ENCODE data around the gene GDF10.

Gene GDF10

DNA sequence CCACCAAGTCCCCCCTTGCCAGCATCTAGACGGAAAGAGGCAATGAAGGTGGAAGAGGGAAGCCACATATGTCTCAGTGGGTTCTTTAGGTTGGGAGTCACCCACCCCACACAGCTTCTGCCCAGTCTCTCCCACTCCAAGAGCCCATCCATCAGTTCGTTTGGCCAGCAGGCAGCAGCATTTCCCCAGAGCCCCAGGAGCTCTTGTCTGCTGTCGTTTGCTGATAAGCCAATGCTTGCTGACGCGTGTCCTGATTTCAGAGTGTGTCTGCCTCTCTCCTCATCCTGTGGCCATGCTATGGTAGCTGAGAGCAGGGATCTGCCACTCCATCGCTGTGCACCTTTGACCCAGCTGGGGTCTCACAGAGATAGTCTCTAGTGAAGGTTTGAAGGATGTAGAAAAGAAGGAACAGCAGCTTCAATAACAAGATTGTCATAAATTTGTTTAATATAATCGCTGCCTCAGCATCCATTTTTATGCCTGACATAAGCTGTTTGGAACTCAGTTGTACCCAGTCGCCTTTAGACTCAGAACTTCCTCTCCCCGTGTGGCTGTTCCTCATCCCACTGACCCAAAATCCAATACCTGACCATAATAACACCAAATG, 39.4 kb upstream of the GDF10 start:
- TF ChIP-seq, protein P1, sequence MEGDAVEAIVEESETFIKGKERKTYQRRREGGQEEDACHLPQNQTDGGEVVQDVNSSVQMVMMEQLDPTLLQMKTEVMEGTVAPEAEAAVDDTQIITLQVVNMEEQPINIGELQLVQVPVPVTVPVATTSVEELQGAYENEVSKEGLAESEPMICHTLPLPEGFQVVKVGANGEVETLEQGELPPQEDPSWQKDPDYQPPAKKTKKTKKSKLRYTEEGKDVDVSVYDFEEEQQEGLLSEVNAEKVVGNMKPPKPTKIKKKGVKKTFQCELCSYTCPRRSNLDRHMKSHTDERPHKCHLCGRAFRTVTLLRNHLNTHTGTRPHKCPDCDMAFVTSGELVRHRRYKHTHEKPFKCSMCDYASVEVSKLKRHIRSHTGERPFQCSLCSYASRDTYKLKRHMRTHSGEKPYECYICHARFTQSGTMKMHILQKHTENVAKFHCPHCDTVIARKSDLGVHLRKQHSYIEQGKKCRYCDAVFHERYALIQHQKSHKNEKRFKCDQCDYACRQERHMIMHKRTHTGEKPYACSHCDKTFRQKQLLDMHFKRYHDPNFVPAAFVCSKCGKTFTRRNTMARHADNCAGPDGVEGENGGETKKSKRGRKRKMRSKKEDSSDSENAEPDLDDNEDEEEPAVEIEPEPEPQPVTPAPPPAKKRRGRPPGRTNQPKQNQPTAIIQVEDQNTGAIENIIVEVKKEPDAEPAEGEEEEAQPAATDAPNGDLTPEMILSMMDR (IDR thresholded peaks at IDR 0.05; ENCODE audit: low read depth, low read length, missing control alignments) = no peak
- no peak overlapping the region for H3K4me3 ChIP-seq (ENCODE audit: low read depth, low read length)
- in situ Hi-C loops (cut with HindIII; ENCODE audit: low sequenced_read_pairs) = no loop called here
- no peak for DNase-seq (ENCODE audit: low read depth)

DNA sequence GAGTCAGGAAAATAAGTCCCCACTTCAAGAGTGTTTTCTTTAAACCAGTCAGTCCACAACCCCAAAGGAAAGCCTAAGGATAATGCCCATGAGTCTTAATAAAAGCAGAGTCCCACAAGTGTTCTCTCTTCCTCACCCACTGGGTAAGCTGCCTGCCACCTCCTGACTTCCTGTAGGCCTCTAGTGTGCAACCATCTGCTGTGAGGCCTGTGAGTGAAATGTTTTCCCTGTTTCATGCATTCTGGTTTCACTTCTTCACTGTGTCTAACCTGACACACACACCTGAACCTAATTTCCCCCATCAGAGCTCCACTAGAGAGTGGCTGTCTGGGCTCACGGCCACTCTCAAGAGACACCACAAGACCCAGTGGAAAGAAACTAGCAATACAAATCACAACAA, 38.9 kb upstream of the GDF10 start:
- TF ChIP-seq, protein P1 (IDR thresholded peaks at IDR 0.05; ENCODE audit: low read depth, low read length, missing control alignments) = no peak
- DNase-seq (ENCODE audit: low read depth) = no peak
- H3K4me3 ChIP-seq (ENCODE audit: low read depth, low read length) = no peak overlapping the region
- in situ Hi-C loops (cut with HindIII; ENCODE audit: low sequenced_read_pairs) = no loop called here

DNA sequence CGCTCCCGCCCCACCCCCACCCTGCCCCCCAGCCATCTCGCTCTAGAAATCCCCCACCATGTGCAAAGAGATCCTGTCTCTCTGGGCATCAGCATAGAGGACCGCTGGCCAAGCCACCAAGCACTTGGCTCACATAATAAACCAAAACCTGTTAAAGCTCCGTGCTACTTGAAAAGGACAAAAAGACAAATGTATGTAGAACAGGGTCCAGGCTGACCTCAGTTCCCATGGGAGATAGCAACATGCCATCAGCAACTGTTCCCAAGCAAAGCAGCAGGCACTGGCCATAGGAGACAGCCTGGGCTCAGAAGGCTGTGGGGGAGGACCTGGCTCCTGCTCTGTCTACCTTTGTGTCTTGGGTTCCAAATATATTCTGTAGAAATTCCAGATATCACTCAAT, 38.4 kb upstream of the GDF10 start:
- no peak for DNase-seq (ENCODE audit: low read depth)
- TF ChIP-seq, protein P1 (IDR thresholded peaks at IDR 0.05; ENCODE audit: low read depth, low read length, missing control alignments) = no peak
- no peak overlapping the region for H3K4me3 ChIP-seq (ENCODE audit: low read depth, low read length)
- in situ Hi-C loops (cut with HindIII; ENCODE audit: low sequenced_read_pairs) = no loop called here

DNA sequence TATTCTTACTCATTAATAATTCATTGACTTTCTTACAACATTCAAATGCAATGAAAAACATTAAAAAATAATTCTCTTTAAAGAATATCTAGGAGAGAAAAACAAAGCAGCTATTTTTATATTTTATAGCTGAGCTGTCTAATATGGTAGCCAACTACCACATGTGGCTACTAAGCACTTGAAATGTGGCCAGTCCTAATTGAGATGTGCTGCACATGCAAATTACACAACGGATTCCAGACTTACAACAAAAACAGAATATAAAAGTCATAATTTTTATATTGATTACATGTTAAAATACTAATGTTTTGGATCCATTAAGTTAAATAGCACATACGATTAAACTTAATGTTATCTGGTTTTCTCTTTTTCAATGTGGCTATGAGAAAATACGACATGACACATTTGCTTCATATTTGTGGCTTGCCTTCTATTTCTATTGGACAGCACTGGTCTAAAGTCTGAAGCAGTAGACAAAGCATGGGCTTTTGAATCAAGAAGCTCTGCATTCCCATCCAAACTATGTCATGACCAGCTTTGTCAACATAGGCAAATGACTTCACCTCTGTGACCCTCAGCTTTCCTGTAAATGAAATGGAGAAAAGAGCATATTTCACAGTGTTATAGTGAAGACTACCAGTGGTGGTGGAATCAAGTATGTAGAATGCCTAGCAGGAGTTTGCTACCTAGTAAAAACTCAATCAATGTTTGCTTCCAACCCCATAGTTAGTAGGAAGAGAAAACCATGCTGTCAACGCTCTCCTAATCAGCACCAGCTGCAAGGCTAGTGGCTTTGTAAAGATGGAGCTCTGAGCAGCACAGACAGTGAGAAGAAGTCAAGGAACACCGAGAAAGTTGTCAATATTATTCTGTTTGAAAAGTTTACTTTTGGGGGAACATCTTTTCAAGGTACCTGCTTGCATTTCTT, 37.1 kb upstream of the GDF10 start:
- H3K4me3 ChIP-seq (ENCODE audit: low read depth, low read length) = no peak overlapping the region
- in situ Hi-C loops (cut with HindIII; ENCODE audit: low sequenced_read_pairs) = no loop called here
- DNase-seq (ENCODE audit: low read depth) = peak; percentile 88
- TF ChIP-seq, protein P1 (IDR thresholded peaks at IDR 0.05; ENCODE audit: low read depth, low read length, missing control alignments) = no peak

DNA sequence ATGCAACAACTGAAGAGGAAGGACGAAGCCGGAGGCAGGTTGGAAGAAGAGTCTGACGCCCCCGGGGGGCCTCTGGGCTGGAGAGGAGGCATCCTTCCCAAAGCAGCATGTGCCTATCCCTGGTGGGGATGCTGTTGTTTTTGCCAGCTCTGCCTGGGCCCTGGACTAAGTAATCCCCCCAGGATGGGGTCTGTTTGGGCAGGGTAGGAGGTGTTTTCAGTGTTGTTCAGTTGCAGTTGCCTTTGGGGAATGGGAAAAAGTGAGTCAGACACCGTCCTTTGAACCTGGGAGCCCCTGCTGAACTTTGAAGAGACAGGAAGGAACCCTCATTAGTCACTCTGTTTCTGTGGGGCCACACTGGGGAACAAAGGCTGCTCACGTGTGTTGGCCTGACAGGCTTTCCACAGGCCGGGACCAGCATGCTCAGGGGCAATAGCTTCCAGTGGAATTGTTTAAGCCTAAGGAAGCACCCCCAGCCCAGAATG, 35.2 kb upstream of the GDF10 start:
- TF ChIP-seq, protein P1 (IDR thresholded peaks at IDR 0.05; ENCODE audit: low read depth, low read length, missing control alignments) = no peak
- DNase-seq (ENCODE audit: low read depth) = no peak
- no peak overlapping the region for H3K4me3 ChIP-seq (ENCODE audit: low read depth, low read length)
- in situ Hi-C loops (cut with HindIII; ENCODE audit: low sequenced_read_pairs) = no loop called here

DNA sequence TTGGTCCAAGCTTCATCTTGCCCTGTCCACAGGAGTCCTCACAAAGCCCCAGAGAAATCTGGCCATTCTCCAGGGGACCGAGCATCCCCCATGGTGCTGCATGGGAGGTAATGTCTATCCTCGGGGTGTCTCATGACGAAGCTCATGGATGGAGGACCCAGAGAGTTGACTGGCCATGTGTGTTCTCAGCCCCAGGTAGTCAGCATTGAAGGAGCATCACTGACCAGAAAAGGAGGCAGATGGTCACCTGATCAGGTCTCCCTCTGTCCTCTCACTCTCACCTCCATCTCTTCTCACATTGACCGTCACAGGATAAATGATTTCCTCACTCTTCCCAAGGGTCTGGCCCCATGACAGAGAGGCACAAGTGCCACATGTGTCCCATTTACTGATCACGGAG, 33.4 kb upstream of the GDF10 start:
- no peak for DNase-seq (ENCODE audit: low read depth)
- in situ Hi-C loops (cut with HindIII; ENCODE audit: low sequenced_read_pairs) = no loop called here
- TF ChIP-seq, protein P1 (IDR thresholded peaks at IDR 0.05; ENCODE audit: low read depth, low read length, missing control alignments) = no peak

More for the DNA sequence above, 33.4 kb upstream of the GDF10 start:
- H3K4me3 ChIP-seq (ENCODE audit: low read depth, low read length) = no peak overlapping the region
